WTC11 (cell line): ENCODE measurements around the gene MCF2L. TPM values are rescaled to one million over a fixed set of nuclear protein-coding genes. Genes with fewer than 3 reads are reported as not detected.
A peak's percentile ranks its signal among the peaks of the same experiment; 100 is the strongest.

Experiments used
- ATAC-seq: fragments of 200-7000 bp; cut with Tn5 transposase; 2 replicates; pipeline ENCODE4 v1.10.0; 2021; ENCODE audit warnings: mild to moderate bottlenecking, moderate library complexity
- CTCF ChIA-PET: fragments of 300-600 bp; sonication (Branson Sonifier 250); formaldehyde crosslinking; loops from one replicate; lab custom pipeline; 2021; ENCODE audit warnings: antibody characterized with exemption; lab: Charles Lee
- POLR2A ChIA-PET: fragments of 350-600 bp; sonication (Branson Sonifier 250); formaldehyde crosslinking; loops from one replicate; lab custom pipeline; 2021; ENCODE audit warnings: antibody characterized with exemption; lab: Charles Lee
- DNase-seq: peaks from one replicate; pipeline ENCODE4 v3.0.0; 2021; ENCODE audit warnings: low spot score
- H3K27ac Mint-ChIP-seq: 2 replicates; pipeline ENCODE4 v1.8.0; 2021; ENCODE audit warnings: mixed read lengths
- H3K27me3 Mint-ChIP-seq: 2 replicates; pipeline ENCODE4 v1.8.0; 2021; ENCODE audit warnings: low read depth, mild to moderate bottlenecking, moderate library complexity, mixed read lengths
- H3K36me3 Mint-ChIP-seq: 2 replicates; pipeline ENCODE4 v1.8.0; 2021; ENCODE audit warnings: mixed read lengths
- H3K4me1 Mint-ChIP-seq: 2 replicates; pipeline ENCODE4 v1.8.0; 2022; ENCODE audit warnings: mixed read lengths
- H3K4me3 Mint-ChIP-seq: 2 replicates; pipeline ENCODE4 v1.8.0; 2021; ENCODE audit warnings: mild to moderate bottlenecking, moderate library complexity, mixed read lengths
- H3K9me3 Mint-ChIP-seq: 2 replicates; pipeline ENCODE4 v1.8.0; 2021; ENCODE audit warnings: mixed read lengths
- ESRRA ChIP-seq: sonication (generic); formaldehyde crosslinking; IDR thresholded peaks from 2 replicates; pipeline ENCODE4 v1.8.1; 2022; ENCODE audit warnings: mild to moderate bottlenecking, missing genetic modification reagents, borderline replicate concordance
- GABPB1 ChIP-seq: sonication (generic); formaldehyde crosslinking; IDR thresholded peaks from 2 replicates; pipeline ENCODE4 v1.8.1; 2023; ENCODE audit warnings: mild to moderate bottlenecking, missing genetic modification reagents
- HMGA2 ChIP-seq: fragments of 250-450 bp; sonication (Bioruptor Pico); IDR thresholded peaks from 2 replicates; pipeline ENCODE4 v1.4.0; 2021; ENCODE audit warnings: mild to moderate bottlenecking, moderate library complexity
- MYBL2 ChIP-seq: sonication (generic); formaldehyde crosslinking; IDR thresholded peaks from 2 replicates; pipeline ENCODE4 v1.8.1; 2023; ENCODE audit warnings: mild to moderate bottlenecking, moderate library complexity, missing genetic modification reagents
- NR2C2 ChIP-seq: sonication (generic); formaldehyde crosslinking; IDR thresholded peaks from 2 replicates; pipeline ENCODE4 v1.8.0; 2022; ENCODE audit warnings: mild to moderate bottlenecking, missing genetic modification reagents
- NR3C1 ChIP-seq: sonication (generic); formaldehyde crosslinking; conservative IDR thresholded peaks from 2 replicates; pipeline ENCODE4 v1.8.1; 2023; ENCODE audit warnings: low read depth, mild to moderate bottlenecking, missing genetic modification reagents
- RELA ChIP-seq: sonication (generic); formaldehyde crosslinking; IDR thresholded peaks from 2 replicates; pipeline ENCODE4 v1.8.1; 2022; ENCODE audit warnings: missing genetic modification reagents, mild to moderate bottlenecking, borderline replicate concordance
- SOX15 ChIP-seq: fragments of 250-450 bp; sonication (Bioruptor Pico); IDR thresholded peaks from 2 replicates; pipeline ENCODE4 v1.9.0; 2021; ENCODE audit warnings: mild to moderate bottlenecking
- total RNA-seq: library from RNA; stranded (reverse); gene quantifications from 3 replicates; pipeline ENCODE4 v1.2.3, GENCODE V29; 2021
- TF ChIP-seq, protein P1 (sequence below): fragments of 250-450 bp; sonication (Bioruptor Pico); IDR thresholded peaks from 2 replicates; pipeline ENCODE4 v1.9.0; 2021; ENCODE audit warnings: moderate library complexity, mild to moderate bottlenecking, inconsistent platforms, borderline replicate concordance
- TF ChIP-seq, protein P2 (sequence below): sonication (generic); formaldehyde crosslinking; IDR thresholded peaks from 2 replicates; pipeline ENCODE4 v1.8.1; 2023; ENCODE audit warnings: mild to moderate bottlenecking, missing genetic modification reagents
- TF ChIP-seq, protein P3 (sequence below): sonication (generic); formaldehyde crosslinking; conservative IDR thresholded peaks from 2 replicates; pipeline ENCODE4 v1.8.1; 2022; ENCODE audit warnings: mild to moderate bottlenecking, missing genetic modification reagents
- TF ChIP-seq, protein P4 (sequence below): fragments of 200-600 bp; IDR thresholded peaks from 2 replicates; pipeline ENCODE4 v1.8.0; 2022; ENCODE audit warnings: antibody characterized with exemption
- TF ChIP-seq, protein P5 (sequence below): sonication (generic); formaldehyde crosslinking; IDR thresholded peaks from 2 replicates; pipeline ENCODE4 v1.8.1; 2022; ENCODE audit warnings: low read depth, missing genetic modification reagents, borderline replicate concordance
- TF ChIP-seq, protein P6 (sequence below): sonication (generic); formaldehyde crosslinking; IDR thresholded peaks from 2 replicates; pipeline ENCODE4 v1.8.0; 2023; ENCODE audit warnings: mild to moderate bottlenecking, missing genetic modification reagents
- TF ChIP-seq, protein P7 (sequence below): sonication (generic); formaldehyde crosslinking; IDR thresholded peaks from 2 replicates; pipeline ENCODE4 v1.8.1; 2023; ENCODE audit warnings: mild to moderate bottlenecking, missing genetic modification reagents, moderate library complexity
- TF ChIP-seq, protein P8 (sequence below): sonication (generic); formaldehyde crosslinking; IDR thresholded peaks from 2 replicates; pipeline ENCODE4 v1.8.1; 2023; ENCODE audit warnings: mild to moderate bottlenecking, moderate library complexity, missing genetic modification reagents

Gene MCF2L
- total RNA-seq, 1 experiment from 2014 or later, result 34.8 TPM

DNA sequence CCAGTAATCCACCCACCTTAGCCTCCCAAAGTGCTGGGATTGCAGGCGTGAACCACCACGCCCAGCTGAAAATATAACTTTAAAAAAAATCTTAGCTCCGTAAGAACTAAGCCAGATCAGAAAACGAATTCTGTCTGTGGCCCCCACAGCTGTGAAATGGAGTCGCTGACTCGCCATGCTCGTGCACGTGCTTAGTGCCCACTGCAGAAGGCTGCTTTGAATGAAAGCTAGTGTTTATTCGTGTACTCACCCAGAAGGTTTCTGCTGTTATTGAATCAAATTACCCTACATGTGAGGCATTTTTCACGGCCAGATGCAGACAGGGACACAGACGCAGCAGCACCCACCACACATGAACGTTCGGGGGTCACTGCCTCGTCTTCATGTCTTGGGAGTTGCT is 74.9 kb downstream of the MCF2L start:
- H3K27me3 Mint-ChIP-seq, result no peaks in the 10 kb centered on the region; the same call in 1 of the 2 replicates
- TF ChIP-seq MYBL2 (CRISPR knock-in tag) (no peak), ESRRA (CRISPR knock-in tag) (no peak), NR2C2 (CRISPR knock-in tag) (no peak), GABPB1 (no peak), HMGA2 (CRISPR knock-in tag) (no peak)
- TF ChIP-seq, protein P1, sequence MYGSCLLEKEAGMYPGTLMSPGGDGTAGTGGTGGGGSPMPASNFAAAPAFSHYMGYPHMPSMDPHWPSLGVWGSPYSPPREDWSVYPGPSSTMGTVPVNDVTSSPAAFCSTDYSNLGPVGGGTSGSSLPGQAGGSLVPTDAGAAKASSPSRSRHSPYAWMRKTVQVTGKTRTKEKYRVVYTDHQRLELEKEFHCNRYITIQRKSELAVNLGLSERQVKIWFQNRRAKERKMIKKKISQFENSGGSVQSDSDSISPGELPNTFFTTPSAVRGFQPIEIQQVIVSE (CRISPR knock-in tag), result no peak
- TF ChIP-seq, protein P2, sequence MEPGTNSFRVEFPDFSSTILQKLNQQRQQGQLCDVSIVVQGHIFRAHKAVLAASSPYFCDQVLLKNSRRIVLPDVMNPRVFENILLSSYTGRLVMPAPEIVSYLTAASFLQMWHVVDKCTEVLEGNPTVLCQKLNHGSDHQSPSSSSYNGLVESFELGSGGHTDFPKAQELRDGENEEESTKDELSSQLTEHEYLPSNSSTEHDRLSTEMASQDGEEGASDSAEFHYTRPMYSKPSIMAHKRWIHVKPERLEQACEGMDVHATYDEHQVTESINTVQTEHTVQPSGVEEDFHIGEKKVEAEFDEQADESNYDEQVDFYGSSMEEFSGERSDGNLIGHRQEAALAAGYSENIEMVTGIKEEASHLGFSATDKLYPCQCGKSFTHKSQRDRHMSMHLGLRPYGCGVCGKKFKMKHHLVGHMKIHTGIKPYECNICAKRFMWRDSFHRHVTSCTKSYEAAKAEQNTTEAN, result no peak
- TF ChIP-seq, protein P3, sequence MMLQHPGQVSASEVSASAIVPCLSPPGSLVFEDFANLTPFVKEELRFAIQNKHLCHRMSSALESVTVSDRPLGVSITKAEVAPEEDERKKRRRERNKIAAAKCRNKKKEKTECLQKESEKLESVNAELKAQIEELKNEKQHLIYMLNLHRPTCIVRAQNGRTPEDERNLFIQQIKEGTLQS, result no peak
- TF ChIP-seq, protein P4, sequence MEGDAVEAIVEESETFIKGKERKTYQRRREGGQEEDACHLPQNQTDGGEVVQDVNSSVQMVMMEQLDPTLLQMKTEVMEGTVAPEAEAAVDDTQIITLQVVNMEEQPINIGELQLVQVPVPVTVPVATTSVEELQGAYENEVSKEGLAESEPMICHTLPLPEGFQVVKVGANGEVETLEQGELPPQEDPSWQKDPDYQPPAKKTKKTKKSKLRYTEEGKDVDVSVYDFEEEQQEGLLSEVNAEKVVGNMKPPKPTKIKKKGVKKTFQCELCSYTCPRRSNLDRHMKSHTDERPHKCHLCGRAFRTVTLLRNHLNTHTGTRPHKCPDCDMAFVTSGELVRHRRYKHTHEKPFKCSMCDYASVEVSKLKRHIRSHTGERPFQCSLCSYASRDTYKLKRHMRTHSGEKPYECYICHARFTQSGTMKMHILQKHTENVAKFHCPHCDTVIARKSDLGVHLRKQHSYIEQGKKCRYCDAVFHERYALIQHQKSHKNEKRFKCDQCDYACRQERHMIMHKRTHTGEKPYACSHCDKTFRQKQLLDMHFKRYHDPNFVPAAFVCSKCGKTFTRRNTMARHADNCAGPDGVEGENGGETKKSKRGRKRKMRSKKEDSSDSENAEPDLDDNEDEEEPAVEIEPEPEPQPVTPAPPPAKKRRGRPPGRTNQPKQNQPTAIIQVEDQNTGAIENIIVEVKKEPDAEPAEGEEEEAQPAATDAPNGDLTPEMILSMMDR, result no peak
- TF ChIP-seq, protein P5, sequence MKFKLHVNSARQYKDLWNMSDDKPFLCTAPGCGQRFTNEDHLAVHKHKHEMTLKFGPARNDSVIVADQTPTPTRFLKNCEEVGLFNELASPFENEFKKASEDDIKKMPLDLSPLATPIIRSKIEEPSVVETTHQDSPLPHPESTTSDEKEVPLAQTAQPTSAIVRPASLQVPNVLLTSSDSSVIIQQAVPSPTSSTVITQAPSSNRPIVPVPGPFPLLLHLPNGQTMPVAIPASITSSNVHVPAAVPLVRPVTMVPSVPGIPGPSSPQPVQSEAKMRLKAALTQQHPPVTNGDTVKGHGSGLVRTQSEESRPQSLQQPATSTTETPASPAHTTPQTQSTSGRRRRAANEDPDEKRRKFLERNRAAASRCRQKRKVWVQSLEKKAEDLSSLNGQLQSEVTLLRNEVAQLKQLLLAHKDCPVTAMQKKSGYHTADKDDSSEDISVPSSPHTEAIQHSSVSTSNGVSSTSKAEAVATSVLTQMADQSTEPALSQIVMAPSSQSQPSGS (CRISPR knock-in tag), result no peak
- TF ChIP-seq, protein P6, sequence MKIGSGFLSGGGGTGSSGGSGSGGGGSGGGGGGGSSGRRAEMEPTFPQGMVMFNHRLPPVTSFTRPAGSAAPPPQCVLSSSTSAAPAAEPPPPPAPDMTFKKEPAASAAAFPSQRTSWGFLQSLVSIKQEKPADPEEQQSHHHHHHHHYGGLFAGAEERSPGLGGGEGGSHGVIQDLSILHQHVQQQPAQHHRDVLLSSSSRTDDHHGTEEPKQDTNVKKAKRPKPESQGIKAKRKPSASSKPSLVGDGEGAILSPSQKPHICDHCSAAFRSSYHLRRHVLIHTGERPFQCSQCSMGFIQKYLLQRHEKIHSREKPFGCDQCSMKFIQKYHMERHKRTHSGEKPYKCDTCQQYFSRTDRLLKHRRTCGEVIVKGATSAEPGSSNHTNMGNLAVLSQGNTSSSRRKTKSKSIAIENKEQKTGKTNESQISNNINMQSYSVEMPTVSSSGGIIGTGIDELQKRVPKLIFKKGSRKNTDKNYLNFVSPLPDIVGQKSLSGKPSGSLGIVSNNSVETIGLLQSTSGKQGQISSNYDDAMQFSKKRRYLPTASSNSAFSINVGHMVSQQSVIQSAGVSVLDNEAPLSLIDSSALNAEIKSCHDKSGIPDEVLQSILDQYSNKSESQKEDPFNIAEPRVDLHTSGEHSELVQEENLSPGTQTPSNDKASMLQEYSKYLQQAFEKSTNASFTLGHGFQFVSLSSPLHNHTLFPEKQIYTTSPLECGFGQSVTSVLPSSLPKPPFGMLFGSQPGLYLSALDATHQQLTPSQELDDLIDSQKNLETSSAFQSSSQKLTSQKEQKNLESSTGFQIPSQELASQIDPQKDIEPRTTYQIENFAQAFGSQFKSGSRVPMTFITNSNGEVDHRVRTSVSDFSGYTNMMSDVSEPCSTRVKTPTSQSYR (CRISPR knock-in tag), result no peak
- CTCF ChIA-PET, result interaction anchor here (1.1 to 1.4 kb wide), 3 partner anchors 12 to 101 kb away, joined by 3 to 4 read pairs (median 3); no protein-coding TSS in a partner anchor
- no peak for DNase-seq
- H3K27ac Mint-ChIP-seq, result peak overlapping the region; percentile 11; the same call in 1 of the 2 replicates
- no peaks in the 10 kb centered on the region for H3K4me1 Mint-ChIP-seq
- H3K9me3 Mint-ChIP-seq, result no peaks in the 10 kb centered on the region
- no peak for ATAC-seq
- no peak overlapping the region for H3K4me3 Mint-ChIP-seq
- POLR2A ChIA-PET, result no interaction called here
- no peaks in the 10 kb centered on the region for H3K36me3 Mint-ChIP-seq

DNA sequence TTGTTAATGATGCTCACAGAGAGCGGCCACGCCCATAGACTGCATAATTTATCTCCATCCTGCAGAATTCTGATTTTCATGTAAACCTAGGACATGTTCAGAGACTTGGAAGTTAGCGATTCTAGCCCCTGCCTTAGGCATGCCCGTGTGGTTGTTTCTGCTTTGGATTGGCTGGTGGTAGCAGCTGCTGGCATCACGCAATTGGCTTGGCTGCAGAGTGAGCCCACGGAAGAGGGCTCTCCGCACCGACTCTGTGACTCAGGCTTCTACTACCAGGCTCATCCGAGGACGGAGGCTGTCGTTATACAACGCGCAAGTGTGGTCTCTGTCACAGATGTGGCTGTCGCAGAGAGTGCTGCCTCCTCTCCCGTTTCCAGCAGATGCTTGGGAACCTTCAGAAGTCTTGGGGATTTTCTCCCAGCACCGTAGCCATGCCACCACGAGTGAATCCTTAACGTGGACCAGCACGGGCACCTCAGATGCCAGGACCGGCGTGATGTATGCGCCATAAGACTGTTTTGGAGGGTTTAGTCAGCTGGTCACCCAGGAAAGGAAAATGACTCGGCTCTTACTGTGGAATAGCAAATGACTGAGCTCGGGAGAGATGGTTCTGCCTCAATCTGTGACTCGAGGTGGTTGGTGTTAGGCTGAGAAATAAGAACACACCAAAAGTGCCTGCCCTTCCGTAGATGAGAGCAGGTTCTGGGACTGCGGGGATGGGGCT is 75.5 kb downstream of the MCF2L start:
- CTCF ChIA-PET, result interaction anchor here (1.1 to 1.4 kb wide), 3 partner anchors 13 to 102 kb away, joined by 3 to 4 read pairs (median 3); no protein-coding TSS in a partner anchor

More for the DNA sequence above, 75.5 kb downstream of the MCF2L start:
- POLR2A ChIA-PET, result no interaction called here
- H3K4me1 Mint-ChIP-seq, result no peaks in the 10 kb centered on the region
- DNase-seq, result no peak
- H3K9me3 Mint-ChIP-seq, result no peaks in the 10 kb centered on the region
- no peaks in the 10 kb centered on the region for H3K36me3 Mint-ChIP-seq
- ATAC-seq, result no peak
- no peaks in the 10 kb centered on the region; the same call in 1 of the 2 replicates for H3K27me3 Mint-ChIP-seq
- TF ChIP-seq SOX15 (no peak), NR3C1 (CRISPR knock-in tag) (no peak), RELA (no peak), NR2C2 (CRISPR knock-in tag) (no peak)
- TF ChIP-seq, protein P7, sequence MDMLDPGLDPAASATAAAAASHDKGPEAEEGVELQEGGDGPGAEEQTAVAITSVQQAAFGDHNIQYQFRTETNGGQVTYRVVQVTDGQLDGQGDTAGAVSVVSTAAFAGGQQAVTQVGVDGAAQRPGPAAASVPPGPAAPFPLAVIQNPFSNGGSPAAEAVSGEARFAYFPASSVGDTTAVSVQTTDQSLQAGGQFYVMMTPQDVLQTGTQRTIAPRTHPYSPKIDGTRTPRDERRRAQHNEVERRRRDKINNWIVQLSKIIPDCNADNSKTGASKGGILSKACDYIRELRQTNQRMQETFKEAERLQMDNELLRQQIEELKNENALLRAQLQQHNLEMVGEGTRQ (CRISPR knock-in tag), result no peak
- TF ChIP-seq, protein P8, sequence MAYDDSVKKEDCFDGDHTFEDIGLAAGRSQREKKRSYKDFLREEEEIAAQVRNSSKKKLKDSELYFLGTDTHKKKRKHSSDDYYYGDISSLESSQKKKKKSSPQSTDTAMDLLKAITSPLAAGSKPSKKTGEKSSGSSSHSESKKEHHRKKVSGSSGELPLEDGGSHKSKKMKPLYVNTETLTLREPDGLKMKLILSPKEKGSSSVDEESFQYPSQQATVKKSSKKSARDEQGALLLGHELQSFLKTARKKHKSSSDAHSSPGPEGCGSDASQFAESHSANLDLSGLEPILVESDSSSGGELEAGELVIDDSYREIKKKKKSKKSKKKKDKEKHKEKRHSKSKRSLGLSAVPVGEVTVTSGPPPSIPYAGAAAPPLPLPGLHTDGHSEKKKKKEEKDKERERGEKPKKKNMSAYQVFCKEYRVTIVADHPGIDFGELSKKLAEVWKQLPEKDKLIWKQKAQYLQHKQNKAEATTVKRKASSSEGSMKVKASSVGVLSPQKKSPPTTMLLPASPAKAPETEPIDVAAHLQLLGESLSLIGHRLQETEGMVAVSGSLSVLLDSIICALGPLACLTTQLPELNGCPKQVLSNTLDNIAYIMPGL, result no peak
- no peak overlapping the region for H3K27ac Mint-ChIP-seq
- H3K4me3 Mint-ChIP-seq, result no peak overlapping the region
